H7 (cell line): ENCODE measurements around the gene POMT1. TPM values are rescaled to one million over a fixed set of nuclear protein-coding genes. Genes with fewer than 3 reads are reported as not detected.
A peak's percentile ranks its signal among the peaks of the same experiment; 100 is the strongest.
"Not testable (repeated sequence)": the region's sequence is repeated elsewhere in the genome, so short reads cannot be mapped to it uniquely, and the experiment has no call there.

Experiments used
- DNase-seq: peaks from one replicate; pipeline ENCODE4 v3.0.0; 2012
- H3K27me3 ChIP-seq: 2 replicates; pipeline ENCODE4 v1.6.0; 2011; ENCODE audit warnings: mild to moderate bottlenecking, low read length; ENCODE audit not compliant: control insufficient read depth, insufficient read depth
- H3K36me3 ChIP-seq: replicated peaks from 2 replicates; pipeline ENCODE4 v1.5.1; 2011; ENCODE audit warnings: low read length; ENCODE audit not compliant: control insufficient read depth, insufficient read depth
- H3K4me3 ChIP-seq: 2 replicates; pipeline ENCODE4 v1.5.1; 2011; ENCODE audit warnings: low read depth, mild to moderate bottlenecking, control low read depth, low read length, moderate library complexity; ENCODE audit not compliant: insufficient read depth
- total RNA-seq: library from RNA; depleted of rRNA; stranded (reverse); fragments of >200 nt; shearing (Covaris generic); gene quantifications from 2 replicates; pipeline ENCODE4 v1.2.3, GENCODE V29; 2014

The POMT1 gene
- total RNA-seq, 1 experiment from 2014 or later, result 21.1 TPM

DNA sequence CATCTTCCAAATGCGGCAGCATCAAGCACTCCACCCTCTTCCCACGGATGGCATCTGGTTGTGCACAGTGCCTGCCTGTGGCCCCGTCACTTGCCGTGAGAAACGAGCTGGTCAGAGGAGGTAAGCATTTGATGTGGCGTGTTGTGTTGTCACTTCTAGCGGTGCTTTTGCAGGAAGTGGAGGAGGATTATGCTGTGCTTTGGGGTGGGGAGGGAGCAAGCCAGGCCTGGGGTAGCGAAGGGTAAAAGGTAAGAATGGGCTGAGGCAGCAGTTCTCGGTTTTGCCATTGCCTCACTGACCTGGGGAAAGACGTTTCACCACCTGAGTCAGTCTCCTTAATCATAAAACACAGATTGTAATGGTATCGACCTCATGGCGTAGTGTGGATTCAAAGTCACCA is 2.3 kb upstream of the POMT1 start:
- Histone ChIP-seq H3K36me3 (peaks cover 38% of the 10 kb centered on the region), H3K27me3 (peaks cover 5% of the 10 kb centered on the region; the same call in 1 of the 2 replicates), H3K4me3 (no peak overlapping the region)
- DNase-seq, result no peak

DNA sequence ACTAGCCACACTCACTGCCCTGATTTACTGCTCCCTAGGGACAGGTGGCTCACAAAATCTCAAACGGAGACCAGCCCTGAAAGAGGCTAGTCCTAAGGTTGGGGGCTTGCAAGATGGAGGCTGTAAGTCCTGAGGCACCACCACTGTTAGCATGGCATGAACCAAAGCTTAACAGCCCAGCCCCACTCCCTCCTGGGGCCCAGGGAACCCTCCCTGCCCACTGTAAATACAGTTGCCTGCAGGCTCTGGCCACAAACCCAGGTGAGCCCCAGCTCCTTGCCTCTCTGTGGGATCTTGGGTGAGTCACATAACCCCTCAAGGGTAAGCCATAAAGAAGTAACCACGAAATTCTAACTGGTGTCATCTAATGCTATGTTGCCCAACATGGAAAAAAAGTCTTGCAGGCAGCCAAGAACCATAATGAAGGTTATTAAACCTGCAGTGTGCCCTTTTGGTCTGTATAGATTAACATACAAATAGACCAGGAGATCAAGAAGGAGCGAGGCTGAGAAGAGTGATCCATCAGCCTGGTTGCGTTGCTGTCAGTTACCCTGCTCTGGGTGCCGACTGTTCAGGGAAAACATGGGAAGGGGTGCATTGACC is 1.7 kb upstream of the POMT1 start:
- Histone ChIP-seq H3K36me3 (peaks cover 31% of the 10 kb centered on the region), H3K27me3 (peaks cover 5% of the 10 kb centered on the region; the same call in 1 of the 2 replicates), H3K4me3 (no peak overlapping the region)
- no peak for DNase-seq

DNA sequence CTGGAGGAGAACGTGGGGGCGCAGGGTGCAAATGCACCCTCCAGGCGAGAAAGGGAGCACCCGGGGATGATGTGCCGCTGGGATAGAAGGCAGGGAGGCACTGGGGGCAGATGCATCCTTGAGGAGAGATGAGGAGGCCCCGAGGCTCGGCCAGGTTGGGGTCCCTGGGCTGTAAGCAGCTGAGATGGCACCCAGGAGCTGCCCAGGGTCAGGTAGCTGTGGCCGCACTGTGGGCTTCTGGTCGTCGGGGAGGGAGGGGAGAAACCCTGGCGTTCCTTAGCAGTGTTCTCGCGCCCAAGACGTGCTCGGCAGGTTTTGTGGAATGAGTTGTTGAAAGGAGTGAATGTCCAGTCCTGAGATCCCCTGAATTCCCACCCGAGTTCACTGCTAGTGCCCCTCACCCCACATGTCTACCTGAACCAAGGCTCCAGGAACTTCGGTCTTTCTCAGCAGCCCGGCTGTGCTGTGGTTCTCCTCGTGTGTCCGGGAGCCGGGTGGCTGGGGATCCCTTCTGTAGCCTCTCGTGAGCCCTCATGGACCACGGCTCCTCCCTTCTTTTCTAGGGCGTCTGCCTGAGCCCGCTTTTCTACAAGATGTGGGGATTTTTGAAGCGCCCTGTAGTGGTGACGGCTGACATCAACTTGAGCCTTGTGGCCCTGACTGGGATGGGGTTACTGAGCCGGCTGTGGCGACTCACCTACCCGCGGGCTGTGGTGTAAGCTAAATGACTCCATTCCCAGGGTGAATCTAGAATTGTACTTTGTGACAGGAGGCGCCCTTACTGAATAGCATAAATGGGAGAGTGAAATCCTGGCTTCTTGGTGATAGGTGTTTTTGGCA is 1.1 kb downstream of the POMT1 start:
- H3K4me3 ChIP-seq, result peak overlapping the region; percentile 84
- peaks cover 5% of the 10 kb centered on the region; the same call in 1 of the 2 replicates for H3K27me3 ChIP-seq
- peaks cover 9% of the 10 kb centered on the region for H3K36me3 ChIP-seq
- DNase-seq, result peak; percentile 73

DNA sequence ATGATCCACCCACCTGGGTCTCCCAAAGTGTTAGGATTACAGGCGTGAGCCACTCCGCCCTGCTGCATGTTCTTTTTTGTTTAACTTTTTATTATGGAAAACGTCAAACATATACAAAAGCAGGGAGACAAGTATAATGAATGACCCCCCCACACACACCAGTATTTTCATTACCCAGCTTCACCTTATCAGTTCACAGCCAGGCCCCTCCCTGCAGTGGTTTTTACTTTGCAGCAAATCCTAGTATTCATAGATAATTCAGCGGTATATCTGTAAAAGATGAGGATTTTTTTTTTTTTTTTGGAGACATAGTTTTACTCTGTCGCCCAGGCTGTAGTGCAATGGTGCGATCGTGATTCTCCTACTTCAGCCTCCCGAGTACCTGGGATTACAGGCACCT is 2.3 kb downstream of the POMT1 start:
- DNase-seq, result no peak
- H3K27me3 ChIP-seq, result peaks cover 5% of the 10 kb centered on the region; the same call in 1 of the 2 replicates
- peaks cover 3% of the 10 kb centered on the region for H3K36me3 ChIP-seq
- no peak overlapping the region for H3K4me3 ChIP-seq

DNA sequence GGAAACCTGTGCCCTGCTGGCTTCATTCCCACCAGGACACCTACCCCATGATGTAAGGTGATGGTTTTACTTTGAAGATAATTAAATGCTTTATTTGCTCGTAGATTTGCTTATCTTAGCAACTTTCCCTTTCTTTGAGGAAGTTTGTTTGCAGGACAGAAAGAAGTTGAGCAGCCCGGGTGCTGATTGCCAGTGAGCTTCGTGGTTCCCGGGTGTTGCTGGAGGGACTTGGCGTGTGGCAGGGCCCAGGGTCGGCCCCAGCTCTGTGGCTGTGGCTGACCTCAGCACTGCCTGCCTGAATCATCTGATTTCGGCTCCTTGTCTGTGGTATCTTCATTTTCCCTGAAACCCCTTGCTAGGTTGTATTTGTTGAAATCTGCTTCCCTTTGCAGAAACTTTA is 8.7 kb downstream of the POMT1 start:
- peaks cover 26% of the 10 kb centered on the region for H3K36me3 ChIP-seq
- H3K27me3 ChIP-seq, result no peaks in the 10 kb centered on the region
- no peak for DNase-seq
- no peak overlapping the region for H3K4me3 ChIP-seq

DNA sequence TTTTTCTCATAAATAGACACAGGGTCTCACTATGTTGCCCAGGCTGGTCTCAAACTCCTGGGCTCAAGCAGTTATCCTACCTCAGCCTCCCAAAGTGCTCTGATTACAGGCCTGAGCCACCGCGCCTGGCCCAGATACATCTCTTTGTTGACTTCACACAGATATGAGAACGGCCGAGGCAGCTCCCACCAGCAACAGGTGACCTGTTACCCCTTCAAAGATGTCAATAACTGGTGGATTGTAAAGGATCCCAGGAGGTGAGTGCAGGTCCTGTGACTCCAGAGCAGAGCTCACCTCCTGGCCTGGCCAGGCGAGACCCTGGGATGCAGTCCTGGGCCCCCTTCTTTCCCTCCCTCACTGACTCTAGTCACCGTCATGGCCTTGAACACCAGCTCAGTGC is 9.2 kb downstream of the POMT1 start:
- DNase-seq, result no peak
- no peak overlapping the region for H3K4me3 ChIP-seq
- no peaks in the 10 kb centered on the region for H3K27me3 ChIP-seq
- H3K36me3 ChIP-seq, result peaks cover 30% of the 10 kb centered on the region

DNA sequence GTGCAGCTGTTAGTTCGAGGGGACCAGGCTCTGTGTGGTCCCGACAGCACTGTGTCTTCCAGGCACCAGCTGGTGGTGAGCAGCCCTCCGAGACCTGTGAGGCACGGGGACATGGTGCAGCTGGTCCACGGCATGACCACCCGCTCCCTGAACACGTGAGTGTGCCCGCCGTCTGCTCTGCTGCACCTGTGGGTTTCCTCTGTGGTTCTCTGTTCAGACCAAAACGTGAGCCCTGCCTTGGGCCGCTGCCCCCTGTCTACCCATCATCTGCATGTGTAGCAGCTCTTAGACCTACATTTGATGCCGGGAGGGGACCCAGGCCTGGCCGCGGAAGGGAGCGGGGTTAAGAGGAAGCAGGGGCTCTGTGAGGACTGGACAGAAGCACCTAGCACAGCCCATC is 10.5 kb downstream of the POMT1 start:
- Histone ChIP-seq H3K27me3 (no peaks in the 10 kb centered on the region), H3K36me3 (peaks cover 32% of the 10 kb centered on the region), H3K4me3 (no peak overlapping the region)
- no peak for DNase-seq

DNA sequence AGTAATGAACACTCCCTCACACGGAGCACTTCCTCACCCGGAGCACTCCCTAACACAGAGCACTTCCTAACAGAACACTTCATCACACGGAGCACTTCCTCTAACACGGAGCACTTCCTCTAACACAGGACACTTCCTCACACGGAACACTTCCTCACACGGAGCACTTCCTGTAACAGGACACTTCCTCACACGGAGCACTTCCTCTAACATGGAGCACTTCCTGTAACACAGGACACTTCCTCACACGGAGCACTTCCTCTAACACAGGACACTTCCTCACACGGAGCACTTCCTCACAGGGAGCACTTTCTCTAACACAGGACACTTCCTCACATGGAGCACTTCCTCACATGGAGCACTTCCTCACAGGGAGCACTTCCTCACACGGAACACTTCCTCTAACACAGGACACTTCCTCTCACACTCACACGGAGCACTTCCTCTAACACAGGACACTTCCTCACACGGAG is 12.9 kb downstream of the POMT1 start:
- DNase-seq, H3K4me3 ChIP-seq, H3K27me3 ChIP-seq: not testable (repeated sequence)
- H3K36me3 ChIP-seq, result peaks cover 50% of the 10 kb centered on the region

DNA sequence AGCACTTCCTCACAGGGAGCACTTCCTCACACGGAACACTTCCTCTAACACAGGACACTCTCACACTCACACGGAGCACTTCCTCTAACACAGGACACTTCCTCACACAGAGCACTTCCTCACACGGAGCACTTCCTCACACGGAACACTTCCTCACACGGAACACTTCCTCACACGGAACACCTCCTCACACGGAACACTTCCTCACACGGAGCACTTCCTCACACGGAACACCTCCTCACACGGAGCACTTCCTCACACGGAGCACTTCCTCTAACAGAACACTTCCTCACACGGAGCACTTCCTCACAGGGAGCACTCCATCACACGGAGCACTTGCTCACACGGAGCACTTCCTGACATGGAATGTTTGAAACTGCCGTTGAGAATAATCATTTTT is 13.4 kb downstream of the POMT1 start:
- H3K4me3 ChIP-seq, result no peak overlapping the region
- no peaks in the 10 kb centered on the region for H3K27me3 ChIP-seq
- peaks cover 48% of the 10 kb centered on the region for H3K36me3 ChIP-seq
- no peak for DNase-seq

DNA sequence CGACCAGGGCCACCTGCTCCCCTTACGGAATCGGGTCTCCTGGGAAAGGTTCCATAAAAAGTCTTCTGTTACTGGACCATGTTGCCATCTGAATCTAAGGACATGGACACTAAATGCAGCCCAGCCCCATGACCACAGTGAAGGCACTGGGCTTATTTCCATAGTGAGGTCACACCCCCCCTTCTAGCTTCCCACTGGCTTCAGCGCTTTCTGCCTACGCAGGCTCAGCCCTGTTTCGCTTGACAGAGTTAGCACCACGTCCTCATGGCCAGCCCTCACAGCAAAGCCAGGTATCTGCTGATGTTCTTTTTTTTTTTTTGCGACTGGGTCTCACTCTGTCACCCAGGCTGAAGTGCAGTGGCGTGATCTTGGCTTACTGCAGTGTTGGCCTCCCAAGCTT is 14.2 kb downstream of the POMT1 start:
- H3K4me3 ChIP-seq, result no peak overlapping the region
- H3K36me3 ChIP-seq, result peaks cover 50% of the 10 kb centered on the region
- H3K27me3 ChIP-seq, result no peaks in the 10 kb centered on the region
- DNase-seq, result no peak

DNA sequence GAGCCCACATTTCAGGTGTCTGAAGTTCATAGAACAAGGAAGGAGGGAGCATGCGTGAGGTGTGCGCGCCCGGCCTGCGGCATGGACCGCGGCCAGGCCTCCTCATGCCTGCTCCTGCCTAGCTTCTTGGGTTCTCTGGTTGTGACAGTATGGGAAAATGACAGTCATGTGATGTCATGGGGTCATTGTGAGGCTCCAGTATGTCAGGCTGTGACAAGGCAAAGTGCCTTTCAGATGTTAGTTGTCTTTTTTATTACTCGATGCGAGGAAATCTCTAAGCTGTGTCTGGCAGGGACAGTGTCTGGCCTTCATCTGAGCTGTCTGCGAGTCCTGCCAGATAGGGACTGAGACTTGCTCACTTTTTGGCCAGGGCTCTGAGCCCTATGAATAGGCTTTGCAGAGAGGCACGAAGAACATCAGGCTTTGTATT is 15.1 kb downstream of the POMT1 start:
- DNase-seq, result no peak
- Histone ChIP-seq H3K27me3 (no peaks in the 10 kb centered on the region), H3K4me3 (no peak overlapping the region), H3K36me3 (peaks cover 46% of the 10 kb centered on the region)

DNA sequence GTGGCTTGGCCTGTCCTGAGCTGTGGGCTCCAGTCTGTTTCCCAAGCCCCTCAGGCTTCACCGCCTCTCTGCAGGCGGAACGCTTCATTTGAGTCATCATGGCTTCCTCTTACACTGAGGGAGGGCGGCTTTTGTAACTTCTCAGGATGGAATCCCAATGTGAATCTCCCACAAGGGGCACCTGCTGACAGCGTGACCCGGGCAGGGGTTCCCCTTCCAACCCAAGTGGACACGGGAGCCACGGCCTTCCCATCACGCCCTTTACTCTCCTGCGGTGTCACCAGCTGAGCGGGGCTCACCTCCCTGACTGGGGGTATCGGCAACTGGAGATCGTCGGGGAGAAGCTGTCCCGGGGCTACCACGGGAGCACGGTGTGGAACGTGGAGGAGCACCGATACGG is 15.8 kb downstream of the POMT1 start:
- Histone ChIP-seq H3K36me3 (peaks cover 44% of the 10 kb centered on the region), H3K27me3 (no peaks in the 10 kb centered on the region), H3K4me3 (no peak overlapping the region)
- peak; percentile 47 for DNase-seq

DNA sequence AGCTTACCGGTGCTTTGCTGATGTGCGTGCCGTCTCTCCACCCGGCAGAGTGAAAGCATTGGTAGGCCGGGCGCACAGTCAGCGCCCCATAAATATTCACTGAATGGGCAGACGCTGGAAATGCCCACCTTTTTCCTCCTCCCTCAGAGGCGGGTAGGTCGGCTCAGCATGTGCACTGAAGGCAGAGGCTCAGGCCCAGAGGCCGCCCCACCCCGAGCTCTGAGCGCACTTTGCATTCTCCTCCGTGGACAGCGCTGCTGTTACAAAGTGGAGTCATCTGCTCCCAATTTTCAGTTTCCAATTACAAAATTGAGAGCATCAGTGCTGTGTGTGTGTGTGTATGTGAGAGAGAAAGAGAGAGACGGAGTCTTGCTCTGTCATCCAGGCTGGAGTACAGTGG is 17.8 kb downstream of the POMT1 start:
- Histone ChIP-seq H3K27me3 (no peaks in the 10 kb centered on the region), H3K36me3 (peaks cover 42% of the 10 kb centered on the region), H3K4me3 (no peak overlapping the region)
- DNase-seq, result peak; percentile 42

DNA sequence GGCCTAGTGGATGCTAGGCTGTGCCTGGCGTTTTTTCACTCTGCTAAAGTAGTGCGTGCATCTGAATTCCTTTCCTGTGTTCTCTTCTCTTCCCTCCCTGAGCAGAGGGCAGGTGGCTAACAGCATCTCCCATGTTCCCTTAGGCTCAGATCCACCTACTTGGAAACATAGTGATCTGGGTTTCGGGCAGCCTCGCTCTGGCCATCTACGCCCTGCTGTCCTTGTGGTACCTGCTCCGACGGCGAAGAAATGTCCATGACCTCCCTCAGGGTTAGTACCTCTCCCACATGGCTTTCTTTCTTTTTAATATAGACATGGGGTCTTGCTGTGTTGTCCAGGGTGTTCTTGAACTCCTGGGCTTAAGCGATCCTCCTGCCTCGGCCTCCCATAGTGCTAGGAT is 18.5 kb downstream of the POMT1 start:
- peaks cover 39% of the 10 kb centered on the region for H3K36me3 ChIP-seq
- no peaks in the 10 kb centered on the region for H3K27me3 ChIP-seq
- peak; percentile 27 for DNase-seq
- no peak overlapping the region for H3K4me3 ChIP-seq

DNA sequence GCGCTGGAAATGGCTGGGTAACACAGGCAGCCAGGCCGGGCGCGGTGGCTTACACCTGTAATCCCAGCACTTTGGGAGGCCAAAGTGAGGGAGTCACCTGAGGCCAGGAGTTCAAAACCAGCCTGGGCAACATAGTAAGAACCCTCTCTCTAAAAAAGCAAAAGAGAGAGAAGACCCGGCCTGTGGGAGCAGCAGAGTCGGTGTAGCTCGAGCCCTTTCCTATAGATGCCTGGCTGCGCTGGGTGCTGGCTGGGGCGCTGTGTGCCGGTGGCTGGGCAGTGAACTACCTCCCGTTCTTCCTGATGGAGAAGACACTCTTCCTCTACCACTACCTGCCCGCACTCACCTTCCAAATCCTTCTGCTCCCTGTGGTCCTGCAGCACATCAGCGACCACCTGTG is 19.1 kb downstream of the POMT1 start:
- H3K36me3 ChIP-seq, result peaks cover 36% of the 10 kb centered on the region
- peak; percentile 44 for DNase-seq
- H3K4me3 ChIP-seq, result no peak overlapping the region
- no peaks in the 10 kb centered on the region for H3K27me3 ChIP-seq
